ENCODE results near the gene WWP2. TPM values are rescaled to one million over a fixed set of nuclear protein-coding genes. Genes with fewer than 3 reads are reported as not detected.
"Not testable (repeated sequence)": the region's sequence is repeated elsewhere in the genome, so short reads cannot be mapped to it uniquely, and the experiment has no call there.

Gene WWP2
- total RNA-seq, 2 experiments from 2014 or later, result 35.8 to 39.5 TPM

- Mint-ChIP-seq H3K4me3 (no peak overlapping the region), H3K36me3 (peaks cover 16% of the 10 kb centered on the region), H3K4me1 (ENCODE audit: low read depth) (no peaks in the 10 kb centered on the region), H3K27me3 (no peaks in the 10 kb centered on the region), H3K9me3 (no peaks in the 10 kb centered on the region), H3K27ac (no peak overlapping the region)
- no peak for DNase-seq
- CTCF ChIA-PET, result interaction anchor here (0.7 to 1.1 kb wide), 2 partner anchors 108 to 773 kb away, joined by 3 read pairs; no protein-coding TSS in a partner anchor
- intact Hi-C loops (cut with micrococcal nuclease), result no loop called here
- POLR2A ChIA-PET, result no interaction called here
These were observed 60.2 kb downstream of the WWP2 start for GRCh38 chr16:69822174-69822935.

DNA sequence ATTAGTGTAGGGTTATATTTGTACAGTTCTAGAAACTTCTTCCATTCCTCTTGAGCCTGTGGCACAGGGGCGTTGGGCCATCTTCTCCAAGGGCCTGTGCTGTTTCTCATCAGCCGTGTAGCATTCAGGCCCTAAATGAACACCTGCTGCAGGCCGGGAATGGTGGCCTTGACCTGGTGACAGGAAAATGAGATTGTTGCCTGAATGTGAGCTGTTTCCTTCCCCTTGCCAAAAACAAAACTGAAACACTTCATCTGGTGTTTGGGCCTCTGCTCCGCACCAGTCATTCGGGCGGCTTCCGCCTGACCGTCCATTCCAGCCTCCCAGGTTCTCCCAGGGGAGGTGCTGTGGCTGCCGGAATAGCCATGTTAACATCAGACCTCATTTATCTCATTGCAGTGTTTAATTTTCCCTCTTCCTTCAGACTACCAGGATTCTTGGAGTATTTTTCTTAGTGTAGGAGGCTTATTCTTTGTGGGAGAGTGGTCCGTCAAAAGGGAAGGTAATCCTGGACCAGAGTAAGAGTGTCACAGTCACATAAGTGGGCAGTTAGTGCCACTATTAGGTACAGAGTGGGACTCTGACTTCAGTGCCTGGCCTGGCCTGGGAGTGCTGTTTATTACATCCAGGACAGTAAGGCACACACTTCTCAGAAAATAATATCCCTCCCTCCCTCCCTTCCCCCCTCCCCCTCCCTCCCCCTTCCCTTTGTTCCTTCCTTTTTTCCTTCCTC, 61.9 kb downstream of the WWP2 start:
- H3K27ac Mint-ChIP-seq, result no peak overlapping the region
- H3K4me3 Mint-ChIP-seq, result no peak overlapping the region
- peaks cover 5% of the 10 kb centered on the region for H3K36me3 Mint-ChIP-seq
- ChIA-PET POLR2A (no interaction called here), CTCF (no interaction called here)
- no peaks in the 10 kb centered on the region for H3K4me1 Mint-ChIP-seq (ENCODE audit: low read depth)
- no peaks in the 10 kb centered on the region for H3K27me3 Mint-ChIP-seq
- intact Hi-C loops (cut with micrococcal nuclease), result no loop called here
- H3K9me3 Mint-ChIP-seq, result no peaks in the 10 kb centered on the region
- no peak for DNase-seq

- H3K27ac Mint-ChIP-seq; H3K9me3 Mint-ChIP-seq; H3K4me3 Mint-ChIP-seq; POLR2A ChIA-PET; H3K27me3 Mint-ChIP-seq; DNase-seq; H3K4me1 Mint-ChIP-seq (ENCODE audit: low read depth); intact Hi-C loops (cut with micrococcal nuclease); H3K36me3 Mint-ChIP-seq: not testable (repeated sequence)
- CTCF ChIA-PET, result interaction anchor here (1.5 kb wide), 1 partner anchor 106 kb away, joined by 3 read pairs; no protein-coding TSS in a partner anchor
These were observed 62.5 kb downstream of the WWP2 start for GRCh38 chr16:69824564-69825142.

DNA sequence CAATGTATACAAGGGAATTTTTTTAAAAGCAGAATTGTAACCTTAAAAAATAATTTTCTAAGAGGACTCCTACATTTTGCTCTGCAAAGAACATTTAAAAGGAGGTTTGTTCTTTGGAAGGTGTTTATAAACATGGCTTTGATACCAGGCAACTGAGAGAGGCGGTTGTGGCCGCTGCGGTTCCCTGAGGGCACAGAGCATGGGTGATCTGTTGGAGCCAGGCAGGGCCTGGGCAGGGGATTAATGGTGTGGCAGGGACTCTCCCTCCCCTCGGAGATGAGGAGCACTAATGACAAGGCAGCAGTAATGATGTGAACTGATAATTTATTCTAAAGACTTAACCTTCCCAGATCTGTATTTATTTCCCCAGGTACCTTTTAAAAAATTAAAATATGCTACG, 65.4 kb downstream of the WWP2 start:
- intact Hi-C loops (cut with micrococcal nuclease), result no loop called here
- H3K4me1 Mint-ChIP-seq (ENCODE audit: low read depth), result peaks cover 3% of the 10 kb centered on the region
- DNase-seq, result no peak
- H3K4me3 Mint-ChIP-seq, result no peak overlapping the region
- no peaks in the 10 kb centered on the region for H3K9me3 Mint-ChIP-seq
- ChIA-PET CTCF (no interaction called here), POLR2A (no interaction called here)
- no peaks in the 10 kb centered on the region for H3K27me3 Mint-ChIP-seq
- H3K27ac Mint-ChIP-seq, result no peak overlapping the region
- peaks cover 2% of the 10 kb centered on the region for H3K36me3 Mint-ChIP-seq

DNA sequence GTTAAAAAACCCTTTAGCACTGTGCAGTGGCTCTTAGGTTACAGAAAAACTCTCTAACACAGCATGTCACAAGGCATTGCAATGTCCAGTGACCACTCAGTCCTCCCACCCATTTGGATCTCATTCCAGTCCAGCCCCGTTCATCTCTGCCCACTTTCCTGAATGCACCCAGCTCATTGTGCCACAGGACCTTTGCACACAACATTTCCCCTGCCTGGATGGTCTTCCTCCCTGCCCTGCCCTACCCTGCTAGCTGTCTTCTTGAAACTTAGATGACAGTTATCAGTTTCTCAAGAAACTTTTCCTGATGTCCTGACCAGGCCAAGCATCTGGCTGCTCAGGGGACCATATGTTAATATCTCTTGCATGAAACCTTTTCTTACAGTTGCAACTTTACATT, 67.2 kb downstream of the WWP2 start:
- CTCF ChIA-PET, result interaction anchor here (1.0 kb wide), 1 partner anchor 101 kb away, joined by 3 read pairs; no protein-coding TSS in a partner anchor

DNA sequence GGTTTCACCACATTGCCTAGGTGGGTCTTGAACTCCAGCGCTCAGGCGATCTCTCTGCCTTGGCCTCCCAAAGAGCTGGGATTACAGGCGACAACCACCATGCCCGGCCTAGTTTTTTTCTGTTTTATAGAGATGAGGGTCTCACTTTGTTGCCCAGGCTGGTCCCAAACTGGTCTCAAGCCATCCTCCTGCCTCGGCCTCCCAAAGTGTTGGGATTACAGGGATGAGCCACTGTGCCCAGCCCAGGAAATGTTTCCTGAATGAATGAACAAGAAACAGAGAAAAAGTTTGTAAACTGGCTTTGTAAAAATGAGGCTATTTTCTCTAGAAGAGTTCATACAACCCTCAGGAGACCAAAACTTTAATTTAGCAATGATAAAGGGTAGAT, 68.0 kb downstream of the WWP2 start:
- H3K27ac Mint-ChIP-seq, result no peak overlapping the region
- peaks cover 3% of the 10 kb centered on the region for H3K4me1 Mint-ChIP-seq (ENCODE audit: low read depth)
- no peaks in the 10 kb centered on the region for H3K9me3 Mint-ChIP-seq
- no peak overlapping the region for H3K4me3 Mint-ChIP-seq
- intact Hi-C loops (cut with micrococcal nuclease), result no loop called here
- no peak for DNase-seq
- CTCF ChIA-PET, result interaction anchor here (1.0 kb wide), 1 partner anchor 100 kb away, joined by 3 read pairs; no protein-coding TSS in a partner anchor
- H3K36me3 Mint-ChIP-seq, result peaks cover 2% of the 10 kb centered on the region
- POLR2A ChIA-PET, result no interaction called here
- H3K27me3 Mint-ChIP-seq, result no peaks in the 10 kb centered on the region

More for the DNA sequence above, 67.2 kb downstream of the WWP2 start:
- POLR2A ChIA-PET, result no interaction called here
- no peak for DNase-seq
- Mint-ChIP-seq H3K36me3 (peaks cover 2% of the 10 kb centered on the region), H3K27ac (no peak overlapping the region), H3K4me1 (ENCODE audit: low read depth) (peaks cover 3% of the 10 kb centered on the region), H3K4me3 (no peak overlapping the region), H3K9me3 (no peaks in the 10 kb centered on the region), H3K27me3 (no peaks in the 10 kb centered on the region)
- intact Hi-C loops (cut with micrococcal nuclease), result no loop called here

DNA sequence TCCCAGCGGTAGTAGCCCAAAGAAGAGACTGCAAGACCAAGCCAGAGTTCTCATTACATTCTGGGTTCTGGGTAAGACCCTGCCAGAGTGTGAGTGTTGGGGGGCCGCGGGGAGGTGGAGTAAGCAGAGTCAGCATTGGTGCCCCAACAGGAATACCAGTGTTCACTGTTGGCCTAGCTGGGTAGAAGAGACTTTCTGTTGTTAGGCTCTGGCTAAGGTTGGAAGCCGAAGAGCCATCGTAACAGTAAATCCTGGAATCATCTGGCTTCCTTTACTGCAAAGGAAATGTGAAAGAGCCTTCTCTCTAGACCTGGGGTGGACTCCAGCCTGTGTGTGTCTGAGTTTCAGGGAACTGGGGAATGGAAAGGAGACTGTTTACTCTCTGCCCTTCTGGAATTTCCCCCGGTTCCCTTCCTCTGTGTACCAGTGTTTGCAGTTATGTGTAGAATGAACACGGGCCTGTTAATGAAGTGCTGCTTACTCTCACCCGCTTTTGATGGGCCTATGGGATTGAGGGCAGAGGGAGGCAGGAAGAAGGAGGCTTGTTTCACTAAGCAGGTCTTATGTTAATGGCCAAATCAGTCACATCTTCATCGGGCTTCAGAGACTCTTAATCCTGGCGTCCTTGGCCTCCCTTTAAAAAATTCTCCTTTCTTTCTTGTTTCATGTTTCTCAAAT, 68.5 kb downstream of the WWP2 start:
- H3K4me1 Mint-ChIP-seq (ENCODE audit: low read depth), result peaks cover 3% of the 10 kb centered on the region
- intact Hi-C loops (cut with micrococcal nuclease), result no loop called here
- H3K9me3 Mint-ChIP-seq, result no peaks in the 10 kb centered on the region
- H3K36me3 Mint-ChIP-seq, result peaks cover 2% of the 10 kb centered on the region
- no peaks in the 10 kb centered on the region for H3K27me3 Mint-ChIP-seq
- no peak for DNase-seq
- no peak overlapping the region for H3K27ac Mint-ChIP-seq
- ChIA-PET CTCF (no interaction called here), POLR2A (no interaction called here)
- no peak overlapping the region for H3K4me3 Mint-ChIP-seq

DNA sequence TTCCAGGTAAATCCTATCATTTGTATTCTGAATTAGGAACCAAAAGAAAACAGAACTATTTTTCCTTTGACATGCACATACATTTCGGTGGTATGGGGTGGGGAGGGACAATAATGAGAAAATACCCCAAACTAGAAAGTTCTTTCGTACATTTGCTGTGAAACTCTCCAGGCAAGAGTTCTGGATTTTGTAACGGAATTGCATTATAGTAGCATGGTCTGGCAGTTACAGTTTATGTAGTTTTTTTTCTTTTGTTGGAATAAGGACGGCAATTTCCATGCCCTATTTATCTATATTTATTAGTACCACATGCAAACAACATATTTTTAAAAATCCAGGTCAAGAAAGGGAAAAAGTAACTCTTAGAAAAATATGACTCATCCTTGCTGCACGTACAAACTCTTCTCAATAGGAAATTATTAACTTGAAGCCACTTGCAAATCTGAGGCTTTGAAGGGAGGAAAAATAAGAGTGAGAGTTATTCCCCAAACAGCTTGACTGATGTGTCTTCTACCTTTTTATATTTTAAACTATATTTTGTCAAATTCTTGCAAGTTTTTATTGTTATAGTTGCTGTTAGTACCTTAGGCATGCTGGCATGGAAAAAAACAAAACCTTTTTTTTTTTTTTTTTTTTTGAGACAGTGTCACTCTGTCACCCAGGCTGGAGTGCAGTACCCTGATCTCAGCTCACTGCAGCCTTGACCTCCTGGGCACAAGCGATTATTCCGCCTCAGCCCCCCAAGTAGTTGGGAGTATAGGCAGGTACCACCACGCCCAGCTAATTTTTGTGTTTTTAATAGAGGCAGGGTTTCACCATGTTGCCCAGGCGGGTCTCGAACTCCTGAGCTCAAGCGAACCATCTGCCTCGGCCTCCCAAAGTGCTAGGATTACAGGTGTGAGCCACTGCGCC, 69.3 kb downstream of the WWP2 start:
- Mint-ChIP-seq H3K4me1 (ENCODE audit: low read depth) (peaks cover 3% of the 10 kb centered on the region), H3K9me3 (no peaks in the 10 kb centered on the region), H3K27me3 (no peaks in the 10 kb centered on the region), H3K36me3 (peaks cover 2% of the 10 kb centered on the region), H3K4me3 (no peak overlapping the region), H3K27ac (no peak overlapping the region)
- no peak for DNase-seq
- POLR2A ChIA-PET, result no interaction called here
- intact Hi-C loops (cut with micrococcal nuclease), result no loop called here
- CTCF ChIA-PET, result no interaction called here

GRCh38 chr16:69833357-69834282, 71.5 kb downstream of the WWP2 start:
- intact Hi-C loops (cut with micrococcal nuclease), result no loop called here
- no peaks in the 10 kb centered on the region for H3K36me3 Mint-ChIP-seq
- POLR2A ChIA-PET, result no interaction called here

DNA sequence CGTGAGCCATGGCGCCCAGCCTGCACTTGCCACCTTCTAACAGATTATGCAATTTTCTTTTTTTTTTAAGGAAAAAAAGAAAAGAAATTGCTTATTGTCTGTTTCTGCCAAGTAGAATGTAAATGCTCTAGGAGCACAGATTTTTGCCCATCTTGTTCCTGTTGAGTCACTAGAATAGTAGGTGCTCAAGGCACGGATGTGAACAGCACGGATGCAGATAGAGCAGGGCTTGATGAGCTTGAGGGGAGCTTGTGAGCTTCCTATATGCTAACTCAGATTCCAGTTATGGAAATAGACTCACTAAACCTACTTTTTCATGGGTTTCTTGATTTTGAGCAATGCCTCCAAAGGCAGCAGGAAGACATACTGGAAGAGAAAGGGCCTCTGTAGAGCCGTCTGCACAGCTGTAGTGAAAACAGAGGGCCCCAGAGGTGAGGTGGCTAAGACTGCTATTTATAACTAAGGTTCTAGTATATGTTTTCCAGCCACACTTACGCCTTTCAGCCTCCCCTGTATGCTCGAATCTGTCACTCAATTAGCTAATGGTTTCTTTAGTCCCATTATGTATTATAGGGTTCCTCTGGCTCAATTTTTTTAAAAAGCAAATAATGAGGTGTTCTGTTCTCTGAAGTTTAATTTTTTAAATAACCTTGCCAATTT, 72.8 kb downstream of the WWP2 start:
- ChIA-PET POLR2A (no interaction called here), CTCF (no interaction called here)
- peaks cover 2% of the 10 kb centered on the region for H3K36me3 Mint-ChIP-seq
- H3K9me3 Mint-ChIP-seq, result no peaks in the 10 kb centered on the region
- intact Hi-C loops (cut with micrococcal nuclease), result no loop called here
- H3K27me3 Mint-ChIP-seq, result no peaks in the 10 kb centered on the region
- H3K27ac Mint-ChIP-seq, result no peak overlapping the region
- DNase-seq, result no peak
- peaks cover 3% of the 10 kb centered on the region for H3K4me1 Mint-ChIP-seq (ENCODE audit: low read depth)
- H3K4me3 Mint-ChIP-seq, result no peak overlapping the region

More at GRCh38 chr16:69833357-69834282, 71.5 kb downstream of the WWP2 start:
- Mint-ChIP-seq H3K4me3 (no peak overlapping the region), H3K27ac (no peak overlapping the region), H3K9me3 (no peaks in the 10 kb centered on the region), H3K27me3 (no peaks in the 10 kb centered on the region), H3K4me1 (ENCODE audit: low read depth) (peaks cover 3% of the 10 kb centered on the region)
- CTCF ChIA-PET, result no interaction called here
- DNase-seq, result no peak
